MCF 10A (cell line): Measurements from ENCODE around the gene EFEMP2. TPM values are rescaled to one million over a fixed set of nuclear protein-coding genes. Genes with fewer than 3 reads are reported as not detected.

Source experiments
- BruUV-seq: library from RNA; stranded (reverse); fragments of 400-500 nt; replicated peaks from 2 replicates; lab custom pipeline; 2021; lab: Mats Ljungman, UMichigan
- CTCF ChIA-PET: fragments of 300-600 bp; sonication (Branson Sonifier 250); formaldehyde crosslinking; extraction: SDS; loops from one replicate; lab custom pipeline; 2021; ENCODE audit warnings: antibody characterized with exemption, inconsistent platforms; lab: Yijun Ruan, JAX
- POLR2A ChIA-PET: fragments of 300-600, 350-650 bp; sonication (Branson Sonifier 250); formaldehyde crosslinking; extraction: SDS; loops from one replicate; lab custom pipeline; 2020; ENCODE audit warnings: antibody characterized with exemption, inconsistent platforms; lab: Yijun Ruan, JAX
- DNase-seq: peaks from one replicate; pipeline ENCODE4 v3.0.0-alpha.2; 2018; ENCODE audit not compliant: unreplicated experiment
- H3K27ac Mint-ChIP-seq: one replicate; pipeline ENCODE4 v1.8.0; 2022; ENCODE audit warnings: mild to moderate bottlenecking, low read depth, mixed read lengths; ENCODE audit not compliant: unreplicated experiment
- H3K27me3 Mint-ChIP-seq: one replicate; pipeline ENCODE4 v1.8.0; 2022; ENCODE audit warnings: mixed read lengths; ENCODE audit not compliant: insufficient read depth, unreplicated experiment
- H3K36me3 Mint-ChIP-seq: one replicate; pipeline ENCODE4 v1.8.0; 2022; ENCODE audit warnings: mild to moderate bottlenecking, moderate library complexity, mixed read lengths; ENCODE audit not compliant: insufficient read depth, unreplicated experiment
- H3K4me1 Mint-ChIP-seq: one replicate; pipeline ENCODE4 v1.8.0; 2022; ENCODE audit warnings: mixed read lengths; ENCODE audit not compliant: insufficient read depth, unreplicated experiment
- H3K4me3 Mint-ChIP-seq: one replicate; pipeline ENCODE4 v1.8.0; 2022; ENCODE audit warnings: mild to moderate bottlenecking, moderate library complexity, mixed read lengths; ENCODE audit not compliant: unreplicated experiment
- H3K9me3 Mint-ChIP-seq: one replicate; pipeline ENCODE4 v1.8.0; 2022; ENCODE audit warnings: mixed read lengths; ENCODE audit not compliant: unreplicated experiment
- CTCF ChIP-seq: fragments of 200-600 bp; IDR thresholded peaks from one replicate; pipeline ENCODE4 v1.8.0; 2022; ENCODE audit warnings: antibody characterized with exemption, mild to moderate bottlenecking; ENCODE audit not compliant: unreplicated experiment
- intact Hi-C: fragments of 100-400 bp; cut with micrococcal nuclease; formaldehyde crosslinking; loops from 2 replicates; pipeline ENCODE4 v1.14.1; 2022
- total RNA-seq: library from RNA; stranded (reverse); gene quantifications from 2 replicates; pipeline ENCODE4 v1.2.3, GENCODE V29; 2022

EFEMP2 gene
- total RNA-seq, 1 experiment from 2014 or later: 2.4 TPM

- CTCF ChIA-PET: interaction anchor here (0.8 to 4.5 kb wide), 3 partner anchors 10 to 175 kb away, joined by 3 to 41 read pairs (median 7); partner anchors contain the start of gene MUS81
- peaks cover 7% of the 10 kb centered on the region for H3K4me1 Mint-ChIP-seq
- TF ChIP-seq CTCF: no peak
- no peak overlapping the region for H3K4me3 Mint-ChIP-seq
- peaks cover 15% of the 10 kb centered on the region for H3K36me3 Mint-ChIP-seq
- no peak overlapping the region for H3K27ac Mint-ChIP-seq
- no peaks in the 10 kb centered on the region for H3K27me3 Mint-ChIP-seq
- intact Hi-C loops: no loop called here
- DNase-seq: no peak
- POLR2A ChIA-PET: interaction anchor here (1.2 to 4.6 kb wide), 4 partner anchors 11 to 286 kb away, joined by 3 to 57 read pairs (median 15); partner anchors contain the start of genes CCDC85B, CFL1, FIBP and MUS81
- H3K9me3 Mint-ChIP-seq: no peaks in the 10 kb centered on the region
- no TSS peak for BruUV-seq
Measured at GRCh38 chr11:65870307-65870658, 2.3 kb downstream of the EFEMP2 start.

GRCh38 chr11:65869643-65870306, 2.8 kb downstream of the EFEMP2 start:
- BruUV-seq: no TSS peak
- no peak for TF ChIP-seq CTCF
- Mint-ChIP-seq H3K4me1 (peaks cover 7% of the 10 kb centered on the region), H3K27me3 (no peaks in the 10 kb centered on the region), H3K36me3 (peaks cover 20% of the 10 kb centered on the region), H3K9me3 (no peaks in the 10 kb centered on the region), H3K27ac (no peak overlapping the region), H3K4me3 (no peak overlapping the region)
- CTCF ChIA-PET: interaction anchor here (0.8 to 4.5 kb wide), 4 partner anchors 10 to 153 kb away, joined by 3 to 41 read pairs (median 4); partner anchors contain the start of gene MUS81
- intact Hi-C loops: no loop called here
- no peak for DNase-seq
- POLR2A ChIA-PET: interaction anchor here (1.2 to 4.6 kb wide), 5 partner anchors 10 to 286 kb away, joined by 3 to 57 read pairs (median 4); partner anchors contain the start of genes CCDC85B, CFL1, FIBP and MUS81

GRCh38 chr11:65868907-65869306, 3.7 kb downstream of the EFEMP2 start:
- BruUV-seq: no TSS peak
- CTCF ChIA-PET: interaction anchor here (0.7 to 4.5 kb wide), 5 partner anchors 9 to 506 kb away, joined by 3 to 41 read pairs (median 3); partner anchors contain the start of gene MUS81
- H3K4me1 Mint-ChIP-seq: peaks cover 7% of the 10 kb centered on the region
- no peak for DNase-seq
- H3K36me3 Mint-ChIP-seq: peaks cover 22% of the 10 kb centered on the region
- no peaks in the 10 kb centered on the region for H3K9me3 Mint-ChIP-seq
- POLR2A ChIA-PET: interaction anchor here (1.0 to 4.6 kb wide), 5 partner anchors 9 to 285 kb away, joined by 3 to 57 read pairs (median 4); partner anchors contain the start of genes CCDC85B, CFL1, FIBP and MUS81
- no peak for TF ChIP-seq CTCF
- intact Hi-C loops: no loop called here
- H3K4me3 Mint-ChIP-seq: no peak overlapping the region
- H3K27ac Mint-ChIP-seq: no peak overlapping the region
- no peaks in the 10 kb centered on the region for H3K27me3 Mint-ChIP-seq

GRCh38 chr11:65868076-65868667, 4.4 kb downstream of the EFEMP2 start:
- Mint-ChIP-seq H3K27me3 (no peaks in the 10 kb centered on the region), H3K27ac (no peak overlapping the region), H3K9me3 (no peaks in the 10 kb centered on the region), H3K4me1 (peaks cover 4% of the 10 kb centered on the region), H3K36me3 (peaks cover 29% of the 10 kb centered on the region), H3K4me3 (no peak overlapping the region)
- BruUV-seq: no TSS peak
- no peak for DNase-seq
- POLR2A ChIA-PET: interaction anchor here (1.0 to 4.6 kb wide), 4 partner anchors 9 to 52 kb away, joined by 3 to 57 read pairs (median 15); partner anchors contain the start of genes CCDC85B, CFL1, FIBP and MUS81
- CTCF ChIA-PET: interaction anchor here (1.2 to 4.5 kb wide), 3 partner anchors 8 to 18 kb away, joined by 3 to 41 read pairs (median 6); partner anchors contain the start of gene MUS81
- intact Hi-C loops: no loop called here
- TF ChIP-seq CTCF: no peak
